ENCODE results near the gene CHRM1.

GRCh38 chr11:62953811-62954210 lies 32.6 kb upstream of the CHRM1 start:
- TF ChIP-seq, protein P1, sequence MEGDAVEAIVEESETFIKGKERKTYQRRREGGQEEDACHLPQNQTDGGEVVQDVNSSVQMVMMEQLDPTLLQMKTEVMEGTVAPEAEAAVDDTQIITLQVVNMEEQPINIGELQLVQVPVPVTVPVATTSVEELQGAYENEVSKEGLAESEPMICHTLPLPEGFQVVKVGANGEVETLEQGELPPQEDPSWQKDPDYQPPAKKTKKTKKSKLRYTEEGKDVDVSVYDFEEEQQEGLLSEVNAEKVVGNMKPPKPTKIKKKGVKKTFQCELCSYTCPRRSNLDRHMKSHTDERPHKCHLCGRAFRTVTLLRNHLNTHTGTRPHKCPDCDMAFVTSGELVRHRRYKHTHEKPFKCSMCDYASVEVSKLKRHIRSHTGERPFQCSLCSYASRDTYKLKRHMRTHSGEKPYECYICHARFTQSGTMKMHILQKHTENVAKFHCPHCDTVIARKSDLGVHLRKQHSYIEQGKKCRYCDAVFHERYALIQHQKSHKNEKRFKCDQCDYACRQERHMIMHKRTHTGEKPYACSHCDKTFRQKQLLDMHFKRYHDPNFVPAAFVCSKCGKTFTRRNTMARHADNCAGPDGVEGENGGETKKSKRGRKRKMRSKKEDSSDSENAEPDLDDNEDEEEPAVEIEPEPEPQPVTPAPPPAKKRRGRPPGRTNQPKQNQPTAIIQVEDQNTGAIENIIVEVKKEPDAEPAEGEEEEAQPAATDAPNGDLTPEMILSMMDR (IDR thresholded peaks at IDR 0.05; ENCODE audit: insufficient read depth, low read depth, low read length) = no peak
- TF ChIP-seq EZH2 (IDR thresholded peaks at IDR 0.05; ENCODE audit: insufficient read depth, low read length) = no peak
